Fibroblast of lung (primary cell): Measurements from ENCODE around the gene EMC10. TPM values are rescaled to one million over a fixed set of nuclear protein-coding genes. Genes with fewer than 3 reads are reported as not detected.

Experiments
- DNase-seq, 2 donors: peaks; one replicate each; pipeline versions ENCODE4 v3.0.0 to v3.0.0-alpha.2; 2010; ENCODE audit warnings: low read depth in 2 of 2
- H2AFZ ChIP-seq: 2 replicates; pipeline ENCODE4 v1.5.1; 2012; ENCODE audit warnings: low read length, control low read depth, inconsistent platforms
- H3K27ac ChIP-seq: 2 replicates; pipeline ENCODE4 v1.5.1; 2011; ENCODE audit warnings: low read length, control low read depth; ENCODE audit not compliant: insufficient read depth
- H3K27me3 ChIP-seq: 2 replicates; pipeline ENCODE4 v1.5.1; 2011; ENCODE audit warnings: mild to moderate bottlenecking, low read length; ENCODE audit not compliant: control insufficient read depth, insufficient read depth
- H3K36me3 ChIP-seq: 2 replicates; pipeline ENCODE4 v1.5.1; 2011; ENCODE audit warnings: low read length; ENCODE audit not compliant: control insufficient read depth, insufficient read depth
- H3K4me1 ChIP-seq: 2 replicates; pipeline ENCODE4 v1.5.1; 2011; ENCODE audit warnings: low read length; ENCODE audit not compliant: control insufficient read depth, insufficient read depth; ENCODE audit errors: extremely low read depth
- H3K4me2 ChIP-seq: 2 replicates; pipeline ENCODE4 v1.5.1; 2011; ENCODE audit warnings: low read length, control low read depth; ENCODE audit not compliant: insufficient read depth; ENCODE audit errors: extremely low read depth
- H3K4me3 ChIP-seq, 4 experiments: fragments of 200-600 bp in 1 of 4; sonication (generic) in 1 of 4; replicated peaks in 1 of 4; 2 replicates each; pipeline ENCODE4 v1.5.1; 2011 to 2016; ENCODE audit warnings: low read length in 4 of 4, low read depth in 3 of 4, mild to moderate bottlenecking in 3 of 4, control low read depth in 2 of 4, inconsistent platforms in 1 of 4, mixed read lengths in 1 of 4; ENCODE audit not compliant: insufficient read depth in 1 of 4; ENCODE audit errors: control extremely low read depth in 1 of 4
- H3K79me2 ChIP-seq: 2 replicates; pipeline ENCODE4 v1.5.1; 2012; ENCODE audit warnings: mild to moderate bottlenecking, low read length, inconsistent platforms; ENCODE audit not compliant: control insufficient read depth, insufficient read depth
- H3K9ac ChIP-seq: 2 replicates; pipeline ENCODE4 v1.5.1; 2011; ENCODE audit warnings: mild to moderate bottlenecking, low read length, control low read depth; ENCODE audit not compliant: insufficient read depth
- H3K9me3 ChIP-seq: 2 replicates; pipeline ENCODE4 v1.5.1; 2012; ENCODE audit warnings: low read depth, low read length; ENCODE audit not compliant: control insufficient read depth, insufficient read depth
- H4K20me1 ChIP-seq: 2 replicates; pipeline ENCODE4 v1.5.1; 2011; ENCODE audit warnings: low read length; ENCODE audit not compliant: control insufficient read depth, insufficient read depth; ENCODE audit errors: extremely low read depth
- EZH2 ChIP-seq: IDR thresholded peaks from 2 replicates; pipeline ENCODE4 v1.5.1; 2012; ENCODE audit warnings: low read length, control low read depth, mild to moderate bottlenecking; ENCODE audit errors: missing control alignments
- polyA plus RNA-seq, 2 donors: library from polyadenylated mRNA; depleted of rRNA in 1 of 2; stranded (reverse) in 1 of 2; unstranded in 1 of 2; fragments of >200 nt; gene quantifications; 2 replicates each; pipeline ENCODE4 v1.2.1, GENCODE V29; 2011 to 2012; ENCODE audit warnings: missing spikeins in 1 of 2
- total RNA-seq: library from RNA; depleted of rRNA; stranded (reverse); fragments of >200 nt; gene quantifications from 2 replicates; pipeline ENCODE4 v1.2.1, GENCODE V29; 2014
- TF ChIP-seq, protein P1 (sequence below), 2 donors: IDR thresholded peaks in 1 of 2; conservative IDR thresholded peaks in 1 of 2; 1 replicate in 1 of 2; 2 replicates in 1 of 2; pipeline ENCODE4 v1.5.1; 2011 to 2012; ENCODE audit warnings: low read length in 2 of 2, control low read depth in 1 of 2, inconsistent platforms in 1 of 2, low read depth in 1 of 2, mild to moderate bottlenecking in 1 of 2

EMC10 gene
- total and polyA plus RNA-seq, 2 donors (not counting 1 experiment from before 2014, with no cell fraction given): 40.8 to 42.7 TPM

DNA sequence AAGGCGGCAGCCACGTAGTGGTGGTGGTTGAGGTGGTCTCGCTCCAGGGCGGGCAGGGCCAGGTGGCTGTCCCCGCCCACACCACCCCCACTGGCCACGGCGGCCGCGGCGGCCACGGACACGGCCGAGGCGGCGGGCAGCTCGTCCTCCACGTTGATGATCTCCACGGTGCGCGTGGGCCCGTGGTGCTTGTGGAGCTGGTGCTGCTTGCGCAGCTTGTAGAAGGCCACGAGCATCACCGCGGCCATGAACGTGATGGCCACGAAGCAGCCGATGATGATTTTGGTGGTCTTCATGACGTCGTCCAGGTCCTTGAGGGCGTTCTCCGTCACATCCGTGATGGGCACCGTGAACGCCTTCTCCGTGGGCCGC is 41.4 kb downstream of the EMC10 start:
- Histone ChIP-seq H3K9ac (no peak overlapping the region), H3K79me2 (no peaks in the 10 kb centered on the region), H3K4me3 (no peak overlapping the region), H3K4me1 (no peaks in the 10 kb centered on the region), H2AFZ (no peak overlapping the region), H3K9me3 (no peaks in the 10 kb centered on the region), H3K4me2 (no peak overlapping the region), H3K36me3 (no peaks in the 10 kb centered on the region), H3K27ac (no peak overlapping the region), H4K20me1 (no peaks in the 10 kb centered on the region), H3K27me3 (no peaks in the 10 kb centered on the region)
- DNase-seq: no peak
- TF ChIP-seq, protein P1, sequence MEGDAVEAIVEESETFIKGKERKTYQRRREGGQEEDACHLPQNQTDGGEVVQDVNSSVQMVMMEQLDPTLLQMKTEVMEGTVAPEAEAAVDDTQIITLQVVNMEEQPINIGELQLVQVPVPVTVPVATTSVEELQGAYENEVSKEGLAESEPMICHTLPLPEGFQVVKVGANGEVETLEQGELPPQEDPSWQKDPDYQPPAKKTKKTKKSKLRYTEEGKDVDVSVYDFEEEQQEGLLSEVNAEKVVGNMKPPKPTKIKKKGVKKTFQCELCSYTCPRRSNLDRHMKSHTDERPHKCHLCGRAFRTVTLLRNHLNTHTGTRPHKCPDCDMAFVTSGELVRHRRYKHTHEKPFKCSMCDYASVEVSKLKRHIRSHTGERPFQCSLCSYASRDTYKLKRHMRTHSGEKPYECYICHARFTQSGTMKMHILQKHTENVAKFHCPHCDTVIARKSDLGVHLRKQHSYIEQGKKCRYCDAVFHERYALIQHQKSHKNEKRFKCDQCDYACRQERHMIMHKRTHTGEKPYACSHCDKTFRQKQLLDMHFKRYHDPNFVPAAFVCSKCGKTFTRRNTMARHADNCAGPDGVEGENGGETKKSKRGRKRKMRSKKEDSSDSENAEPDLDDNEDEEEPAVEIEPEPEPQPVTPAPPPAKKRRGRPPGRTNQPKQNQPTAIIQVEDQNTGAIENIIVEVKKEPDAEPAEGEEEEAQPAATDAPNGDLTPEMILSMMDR (conservative IDR thresholded peaks at IDR 0.05 in 1 of 2, IDR thresholded peaks at IDR 0.05 in 1 of 2; ENCODE audit: low read depth in 1 of 2, low read length in 2 of 2): no peak
- TF ChIP-seq EZH2: no peak

GRCh38 chr19:50518091-50519005 is 42.0 kb downstream of the EMC10 start:
- Histone ChIP-seq H3K9me3 (no peaks in the 10 kb centered on the region), H3K9ac (no peak overlapping the region), H3K4me2 (no peak overlapping the region), H3K36me3 (no peaks in the 10 kb centered on the region), H3K79me2 (no peaks in the 10 kb centered on the region), H3K4me1 (no peaks in the 10 kb centered on the region), H3K27me3 (no peaks in the 10 kb centered on the region), H3K27ac (no peak overlapping the region), H2AFZ (no peak overlapping the region), H4K20me1 (no peaks in the 10 kb centered on the region), H3K4me3 (no peak overlapping the region)
- DNase-seq: no peak
- no peak for TF ChIP-seq EZH2
- TF ChIP-seq, protein P1 (conservative IDR thresholded peaks at IDR 0.05 in 1 of 2, IDR thresholded peaks at IDR 0.05 in 1 of 2; ENCODE audit: low read depth in 1 of 2, low read length in 2 of 2): no peak

GRCh38 chr19:50519006-50519575 is 42.8 kb downstream of the EMC10 start:
- no peak overlapping the region for H3K4me3 ChIP-seq
- TF ChIP-seq EZH2: no peak
- TF ChIP-seq, protein P1 (conservative IDR thresholded peaks at IDR 0.05 in 1 of 2, IDR thresholded peaks at IDR 0.05 in 1 of 2; ENCODE audit: low read depth in 1 of 2, low read length in 2 of 2): no peak
- no peaks in the 10 kb centered on the region for H3K4me1 ChIP-seq
- no peak overlapping the region for H3K4me2 ChIP-seq
- no peak overlapping the region for H2AFZ ChIP-seq
- H3K27me3 ChIP-seq: no peaks in the 10 kb centered on the region
- no peaks in the 10 kb centered on the region for H3K36me3 ChIP-seq
- H3K9me3 ChIP-seq: no peaks in the 10 kb centered on the region
- H3K27ac ChIP-seq: no peak overlapping the region
- H3K79me2 ChIP-seq: no peaks in the 10 kb centered on the region
- DNase-seq: no peak
- H4K20me1 ChIP-seq: no peaks in the 10 kb centered on the region
- H3K9ac ChIP-seq: no peak overlapping the region
